Measurements from ENCODE around the gene SORCS1. TPM values are rescaled to one million over a fixed set of nuclear protein-coding genes. Genes with fewer than 3 reads are reported as not detected.

The SORCS1 gene
- total and polyA plus RNA-seq, 2 of the 8 experiments (the other 6 are each of a cell fraction or from before 2014, with no cell fraction given): 4.1 to 4.6 TPM

DNA sequence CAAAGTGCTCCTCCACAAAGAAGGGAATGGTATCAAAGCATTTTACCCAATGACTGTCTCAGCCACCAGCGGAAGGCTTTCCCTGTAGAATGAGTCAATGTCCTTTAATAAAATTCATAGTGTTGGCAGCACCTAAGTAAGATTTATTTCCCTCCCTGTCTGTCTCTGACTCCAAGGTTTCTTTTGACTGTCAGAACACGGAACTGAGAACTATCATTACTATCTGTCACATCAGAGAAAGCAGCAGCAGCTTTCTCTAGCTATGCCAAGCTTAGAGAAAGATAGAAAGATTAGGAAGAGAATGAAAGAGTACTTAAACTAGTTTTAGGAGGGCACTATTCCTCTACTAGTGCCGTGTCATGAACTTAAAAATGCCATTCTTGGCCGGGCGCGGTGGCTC lies 400.1 kb downstream of the SORCS1 start:
- Histone ChIP-seq H3K9me3 (ENCODE audit: insufficient read depth in 2 of 2, low read depth in 1 of 2, low read length in 1 of 2) (no peaks in the 10 kb centered on the region), H3K9ac (replicated peaks in 1 of 4; ENCODE audit: extremely low read depth in 1 of 4, low read depth in 3 of 4, low read length in 3 of 4) (no peak overlapping the region), H3K14ac (ENCODE audit: insufficient read length) (no peak overlapping the region), H2BK5ac (ENCODE audit: low read depth, low read length) (no peak overlapping the region), H3K18ac (ENCODE audit: extremely low read depth, low read length) (no peak overlapping the region), H3K27me3 (replicated peaks in 1 of 4; ENCODE audit: control insufficient read depth in 3 of 4, extremely low read depth in 1 of 4, insufficient read depth in 3 of 4, low read length in 3 of 4) (no peaks in the 10 kb centered on the region), H3K79me1 (ENCODE audit: low read depth, low read length) (no peaks in the 10 kb centered on the region), H2BK120ac (replicated peaks; ENCODE audit: low read depth, low read length) (no peak overlapping the region), H3K36me3 (ENCODE audit: control insufficient read depth in 2 of 4, insufficient read depth in 4 of 4, low read length in 3 of 4) (no peaks in the 10 kb centered on the region; a peak in 1 of 8 replicates), H3K23me2 (ENCODE audit: low read depth, low read length) (no peaks in the 10 kb centered on the region; the same call in 1 of the 2 replicates), H3K4me2 (ENCODE audit: insufficient read depth in 1 of 2, low read depth in 2 of 2, low read length in 2 of 2) (no peak overlapping the region), H3K27ac (ENCODE audit: low read depth, low read length) (no peak overlapping the region), H3K56ac (replicated peaks; ENCODE audit: insufficient read length, low read depth, low read length) (no peak overlapping the region), H3K4me3 (ENCODE audit: extremely low read depth in 1 of 4, insufficient read depth in 2 of 4, low read depth in 3 of 4, low read length in 4 of 4) (no peak overlapping the region), H3K4me1 (replicated peaks in 1 of 4; ENCODE audit: control insufficient read depth in 3 of 4, insufficient read depth in 4 of 4, low read length in 3 of 4) (no peaks in the 10 kb centered on the region), H2BK20ac (ENCODE audit: low read length) (no peak overlapping the region), H2BK15ac (ENCODE audit: low read length) (no peak overlapping the region), H4K8ac (ENCODE audit: extremely low read depth, insufficient read depth, low read length) (no peak overlapping the region), H4K20me1 (replicated peaks in 1 of 2; ENCODE audit: control insufficient read depth in 1 of 2, insufficient read depth in 2 of 2, low read length in 2 of 2) (no peaks in the 10 kb centered on the region), H4K5ac (ENCODE audit: insufficient read length, low read depth, low read length) (no peak overlapping the region), H2AFZ (ENCODE audit: low read length) (no peak overlapping the region), H2BK12ac (ENCODE audit: low read depth, low read length) (no peak overlapping the region), H3K4ac (replicated peaks; ENCODE audit: insufficient read length, low read depth, low read length) (no peak overlapping the region), H2AK5ac (ENCODE audit: low read depth, low read length) (no peak overlapping the region), H4K91ac (replicated peaks; ENCODE audit: insufficient read length, low read length) (no peak overlapping the region), H3K23ac (ENCODE audit: insufficient read length) (no peak overlapping the region), H3K79me2 (ENCODE audit: control insufficient read depth in 1 of 2, insufficient read depth in 2 of 2, low read length in 2 of 2) (no peaks in the 10 kb centered on the region)
- WGBS, 2 experiments (ENCODE audit: extremely low coverage in 1 of 2, insufficient coverage in 1 of 2, insufficient read length in 1 of 2, insufficient replicate concordance in 2 of 2, low coverage in 1 of 2, low lambda C conversion rate in 2 of 2, missing lambda C conversion rate in 1 of 2): 95% methylated on average over 6 of the region's 6 CpGs; no CpG with 5 or more reads in 1 of the 2 experiments
- ChIA-PET CTCF (ENCODE audit: partially characterized antibody) (interaction anchor here (0.6 to 4.6 kb wide), 5 partner anchors 13 to 354 kb away, joined by 3 to 26 read pairs (median 9); no protein-coding TSS in a partner anchor), POLR2A (ENCODE audit: partially characterized antibody) (no interaction called here)
- TF ChIP-seq TCF12 (IDR thresholded peaks at IDR 0.05; ENCODE audit: low read depth, low read length): no peak
- TF ChIP-seq BCL11A (IDR thresholded peaks at IDR 0.05; ENCODE audit: low read depth in 2 of 2, low read length in 2 of 2): no peak
- no peak for TF ChIP-seq GABPA (IDR thresholded peaks at IDR 0.05; ENCODE audit: borderline replicate concordance, insufficient read depth, low read length)
- no peak for TF ChIP-seq TAF1 (IDR thresholded peaks at IDR 0.05; ENCODE audit: low read depth, low read length)
- no peak for TF ChIP-seq POU5F1 (IDR thresholded peaks at IDR 0.05; ENCODE audit: low read depth, low read length)
- TF ChIP-seq CTBP2 (IDR thresholded peaks at IDR 0.05; ENCODE audit: borderline replicate concordance, insufficient read depth, insufficient read length, low read length): no peak
- TF ChIP-seq ASH2L (IDR thresholded peaks at IDR 0.05; ENCODE audit: low read length): no peak
- no peak for TF ChIP-seq TBP (IDR thresholded peaks at IDR 0.05; ENCODE audit: low read depth, low read length)
- no peak for TF ChIP-seq BACH1 (IDR thresholded peaks at IDR 0.05; ENCODE audit: low read length)
- no peak for TF ChIP-seq ZNF274 (IDR thresholded peaks at IDR 0.05; ENCODE audit: borderline replicate concordance, extremely low read depth, low read length)
- no peak for TF ChIP-seq JUN (IDR thresholded peaks at IDR 0.05; ENCODE audit: low read depth, low read length)
- no peak for TF ChIP-seq SP2 (IDR thresholded peaks at IDR 0.05; ENCODE audit: low read length)
- no peak for TF ChIP-seq SIN3A (conservative IDR thresholded peaks at IDR 0.05 in 1 of 2, IDR thresholded peaks at IDR 0.05 in 1 of 2; ENCODE audit: low read depth in 1 of 2, low read length in 2 of 2)
- DNase-seq (ENCODE audit: low read depth in 1 of 2, low spot score in 2 of 2): no peak
- no peak for FAIRE-seq
